ENCODE data around the gene FCSK. TPM values are rescaled to one million over a fixed set of nuclear protein-coding genes. Genes with fewer than 3 reads are reported as not detected.

FCSK gene
- total and polyA plus RNA-seq, 10 of the 15 experiments (the other 5 are each of a cell fraction or from before 2014, with no cell fraction given), result 0.60 to 17.6 (median 7.4) TPM

- TF ChIP-seq SIX5 (IDR thresholded peaks at IDR 0.05; ENCODE audit: low read depth, low read length, severe bottlenecking) (no peak), MXI1 (IDR thresholded peaks at IDR 0.05; ENCODE audit: low read depth, low read length) (0 out of 2 replicates have a peak, but pooled peaks have one; percentile 14), SUPT20H (IDR thresholded peaks at IDR 0.05; ENCODE audit: borderline replicate concordance, control insufficient read depth, low read depth, low read length) (no peak), SMAD5 (IDR thresholded peaks at IDR 0.05; ENCODE audit: low read depth) (no peak), TCF12 (IDR thresholded peaks at IDR 0.05; ENCODE audit: low read depth, low read length) (peak; percentile 98), DPF2 (IDR thresholded peaks at IDR 0.05) (peak; percentile 45; the same call in 1 of the 2 replicates), RB1 (IDR thresholded peaks at IDR 0.05; ENCODE audit: borderline replicate concordance) (no peak), PAX5 (IDR thresholded peaks at IDR 0.05; ENCODE audit: borderline replicate concordance, low read depth, low read length) (peak; percentile 81; the same call in 1 of the 2 replicates), NR2C1 (IDR thresholded peaks at IDR 0.05) (no peak), NFYA (IDR thresholded peaks at IDR 0.05; ENCODE audit: borderline replicate concordance, low read depth, low read length) (no peak), TAF1 (IDR thresholded peaks at IDR 0.05; ENCODE audit: borderline replicate concordance, low read depth, low read length) (no peak), SPI1 (IDR thresholded peaks at IDR 0.05; ENCODE audit: borderline replicate concordance, insufficient read depth, low read depth, low read length) (no peak), ZNF274 (IDR thresholded peaks at IDR 0.05; ENCODE audit: insufficient read depth, insufficient read length) (no peak), KLF5 (IDR thresholded peaks at IDR 0.05; ENCODE audit: partially characterized antibody) (no peak), HDAC2 (IDR thresholded peaks at IDR 0.05) (no peak), SP1 (IDR thresholded peaks at IDR 0.05; ENCODE audit: low read depth, low read length) (peak; percentile 71), LARP7 (IDR thresholded peaks at IDR 0.05) (no peak), RAD21 (IDR thresholded peaks at IDR 0.05; ENCODE audit: insufficient read depth, low read depth, low read length) (no peak), RFX5 (IDR thresholded peaks at IDR 0.05; ENCODE audit: low read depth, low read length) (no peak), NFYB (IDR thresholded peaks at IDR 0.05; ENCODE audit: insufficient read depth, low read depth, low read length) (no peak), CREB1 (IDR thresholded peaks at IDR 0.05; ENCODE audit: low read depth) (peak; percentile 34; the same call in 1 of the 2 replicates), SMARCA5 (IDR thresholded peaks at IDR 0.05) (no peak), RCOR1 (conservative IDR thresholded peaks at IDR 0.05; ENCODE audit: low read depth, low read length) (no peak), BACH1 (IDR thresholded peaks at IDR 0.05; ENCODE audit: borderline replicate concordance) (no peak), YBX1 (IDR thresholded peaks at IDR 0.05) (no peak)
- TF ChIP-seq, protein P1, sequence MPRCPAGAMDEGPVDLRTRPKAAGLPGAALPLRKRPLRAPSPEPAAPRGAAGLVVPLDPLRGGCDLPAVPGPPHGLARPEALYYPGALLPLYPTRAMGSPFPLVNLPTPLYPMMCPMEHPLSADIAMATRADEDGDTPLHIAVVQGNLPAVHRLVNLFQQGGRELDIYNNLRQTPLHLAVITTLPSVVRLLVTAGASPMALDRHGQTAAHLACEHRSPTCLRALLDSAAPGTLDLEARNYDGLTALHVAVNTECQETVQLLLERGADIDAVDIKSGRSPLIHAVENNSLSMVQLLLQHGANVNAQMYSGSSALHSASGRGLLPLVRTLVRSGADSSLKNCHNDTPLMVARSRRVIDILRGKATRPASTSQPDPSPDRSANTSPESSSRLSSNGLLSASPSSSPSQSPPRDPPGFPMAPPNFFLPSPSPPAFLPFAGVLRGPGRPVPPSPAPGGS (IDR thresholded peaks at IDR 0.05; ENCODE audit: borderline replicate concordance, insufficient read depth, low read depth, low read length, poor library complexity, severe bottlenecking), result no peak
Observed at GRCh38 chr16:70416748-70417616, 37.4 kb upstream of the FCSK start (continued).
